Motor neuron (in vitro differentiated cells): Measurements from ENCODE around the gene SLC37A2. TPM values are rescaled to one million over a fixed set of nuclear protein-coding genes. Genes with fewer than 3 reads are reported as not detected.

Experiments used
- ATAC-seq, 8 experiments: fragments of 200-7000 bp; cut with Tn5 transposase; replicated peaks in 6 of 8; 2 replicates each; pipeline ENCODE4 v1.8.0; 2021; ENCODE audit warnings: mild to moderate bottlenecking in 8 of 8, moderate library complexity in 8 of 8
- H3K27ac ChIP-seq, 2 donors: fragments of 250-450 bp; sonication (Bioruptor Pico); 2 replicates each; pipeline ENCODE4 v1.9.0; 2021; ENCODE audit warnings: antibody characterized with exemption in 2 of 2, mild to moderate bottlenecking in 2 of 2, moderate library complexity in 1 of 2
- H3K4me1 ChIP-seq, 2 donors: fragments of 250-450 bp; sonication (Bioruptor Pico); replicated peaks in 1 of 2; 2 replicates each; pipeline ENCODE4 v1.6.1; 2021; ENCODE audit warnings: antibody characterized with exemption in 2 of 2, mild to moderate bottlenecking in 2 of 2, moderate library complexity in 1 of 2
- H3K4me3 ChIP-seq, 5 donors: fragments of 250-450 bp; sonication (Bioruptor Pico); 2 replicates each; pipeline ENCODE4 v1.9.0; 2021; ENCODE audit warnings: antibody characterized with exemption in 5 of 5, mild to moderate bottlenecking in 5 of 5, moderate library complexity in 4 of 5
- WGBS, 10 experiments: fragments of 450-650 bp; shearing (Covaris generic); methylation state at CpG; one replicate each; pipeline ENCODE4 v1.0.0; 2022; 5-methylcytosine and 5-hydroxymethylcytosine counted together
- in situ Hi-C, 9 experiments: fragments of 400-800 bp; cut with MboI; loops; one replicate each; pipeline ENCODE4 v1.15.0; 2021; ENCODE audit warnings: low sequenced_read_pairs in 9 of 9, low pct_unique_long_range_greater_than_20kb in 2 of 9; ENCODE audit not compliant: unreplicated experiment in 9 of 9
- total RNA-seq, 8 experiments: library from RNA; unstranded; fragments of 300-600 nt; gene quantifications; 2 replicates each; pipeline versions ENCODE4 v1.2.3 to v1.2.4, GENCODE V29; 2022

The SLC37A2 gene
- total RNA-seq, 8 experiments from 2014 or later: 0.46 to 3.2 (median 0.75) TPM

DNA sequence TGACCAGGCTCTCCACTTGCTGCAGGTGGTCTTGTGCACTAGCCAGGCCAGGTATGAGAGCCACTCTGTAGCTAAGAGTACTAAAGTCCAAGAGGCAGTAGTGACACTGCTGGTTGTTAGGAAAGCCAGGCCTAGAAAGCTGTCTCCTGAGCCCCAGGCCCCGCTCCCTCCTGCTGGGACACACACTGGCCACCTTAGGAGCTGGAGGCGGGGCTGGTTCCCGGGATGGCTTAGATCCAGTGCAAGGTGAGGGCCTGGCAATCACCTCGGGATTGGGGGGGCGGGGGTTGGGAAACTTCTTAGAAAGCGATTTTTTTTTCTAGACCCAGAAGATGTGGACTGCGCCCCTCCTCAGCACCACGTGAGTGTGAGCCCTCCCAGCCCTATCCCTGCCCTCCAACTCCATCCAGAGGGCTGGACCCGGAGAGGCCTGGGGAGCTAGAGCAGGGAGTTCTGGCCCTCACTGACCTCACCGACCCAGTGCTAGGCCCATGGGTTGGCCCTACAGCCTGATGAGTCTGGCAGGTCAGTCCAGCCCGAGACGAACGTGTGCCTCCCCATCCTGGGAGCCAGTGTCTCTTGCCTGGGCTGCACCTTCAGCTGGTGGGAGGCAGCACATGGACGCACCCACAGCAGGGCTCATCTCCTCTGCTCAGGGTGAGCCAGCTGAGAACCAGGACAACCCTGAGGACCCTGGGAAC lies 18.1 kb downstream of the SLC37A2 start:
- Histone ChIP-seq H3K4me3 (no peak overlapping the region), H3K27ac (no peak overlapping the region), H3K4me1 (peaks cover 0 to 6% of the 10 kb centered on the region in 2 donors)
- ATAC-seq: no peak
- 60 to 100% methylated on average over 1 of the region's 14 CpGs; no CpG with 5 or more reads in 8 of the 10 experiments for WGBS, 10 experiments
- in situ Hi-C loops: loop anchor here in 1 of 9 experiments (25.0 kb wide), 1 partner anchor 256 kb away; no protein-coding TSS in a partner anchor

DNA sequence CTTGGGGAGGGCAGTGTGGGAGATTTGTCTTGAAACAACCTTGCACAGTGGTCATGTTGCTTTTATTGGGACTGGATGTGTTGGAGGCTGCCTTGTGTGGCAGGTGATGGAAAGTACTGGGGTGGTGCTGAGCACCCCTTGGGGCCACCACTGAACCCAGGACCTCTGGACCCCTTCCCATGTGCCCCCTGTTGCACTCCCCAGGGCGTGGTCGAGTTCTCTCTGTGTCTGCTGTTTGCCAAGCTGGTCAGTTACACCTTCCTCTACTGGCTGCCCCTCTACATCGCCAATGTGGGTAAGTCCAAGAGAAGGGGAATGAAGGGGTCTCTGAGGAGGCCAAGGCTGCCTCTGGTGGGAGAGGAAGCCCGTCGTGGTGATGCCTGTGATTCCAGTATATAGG lies 18.9 kb downstream of the SLC37A2 start:
- in situ Hi-C loops: loop anchor here in 1 of 9 experiments (25.0 kb wide), 1 partner anchor 255 kb away; no protein-coding TSS in a partner anchor
- Histone ChIP-seq H3K4me1 (peaks cover 0 to 6% of the 10 kb centered on the region in 2 donors), H3K4me3 (no peak overlapping the region), H3K27ac (no peak overlapping the region)
- WGBS, 10 experiments: 70 to 89% methylated on average over 2 to 5 of the region's 5 CpGs; no CpG with 5 or more reads in 8 of the 10 experiments
- ATAC-seq: no peak

DNA sequence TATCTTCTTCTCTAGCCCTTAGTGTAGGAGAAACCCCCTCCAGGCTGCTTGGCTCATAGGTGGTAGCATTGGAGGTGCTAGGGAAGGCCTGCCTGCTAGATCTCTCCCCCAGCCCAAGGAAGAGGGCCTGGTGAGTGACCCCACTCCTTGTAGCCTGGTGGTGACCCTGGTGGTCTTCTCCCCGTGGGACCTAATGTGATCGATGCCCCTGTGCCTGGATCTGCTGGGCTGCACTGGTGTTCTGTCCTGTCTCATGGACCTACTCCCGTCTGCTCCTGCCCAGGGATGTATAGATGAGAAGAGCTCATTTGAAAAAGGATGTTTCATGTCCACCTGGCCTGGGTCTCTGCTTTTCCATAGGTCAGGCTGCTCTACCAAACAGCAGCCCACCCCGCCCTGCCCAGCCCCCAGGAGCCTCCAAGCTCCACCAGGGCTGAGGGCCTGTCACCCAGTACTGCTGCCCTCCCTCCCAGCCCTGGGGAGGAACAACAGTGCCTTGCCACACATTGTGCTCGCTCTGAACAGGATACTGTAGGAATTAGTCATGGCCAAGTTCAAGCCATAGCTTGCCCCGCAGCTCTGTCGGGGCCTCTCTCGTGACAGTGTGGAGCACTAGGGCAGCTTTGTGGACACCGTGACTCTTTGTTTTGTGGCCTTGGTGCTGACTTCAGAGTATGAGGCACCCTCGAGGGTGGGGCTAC lies 19.7 kb downstream of the SLC37A2 start:
- peak in 7 of 8 experiments; percentile 86 to 97 (median 93) for ATAC-seq
- no peak overlapping the region for H3K4me3 ChIP-seq
- in situ Hi-C loops: loop anchor here in 1 of 9 experiments (25.0 kb wide), 1 partner anchor 255 kb away; no protein-coding TSS in a partner anchor

DNA sequence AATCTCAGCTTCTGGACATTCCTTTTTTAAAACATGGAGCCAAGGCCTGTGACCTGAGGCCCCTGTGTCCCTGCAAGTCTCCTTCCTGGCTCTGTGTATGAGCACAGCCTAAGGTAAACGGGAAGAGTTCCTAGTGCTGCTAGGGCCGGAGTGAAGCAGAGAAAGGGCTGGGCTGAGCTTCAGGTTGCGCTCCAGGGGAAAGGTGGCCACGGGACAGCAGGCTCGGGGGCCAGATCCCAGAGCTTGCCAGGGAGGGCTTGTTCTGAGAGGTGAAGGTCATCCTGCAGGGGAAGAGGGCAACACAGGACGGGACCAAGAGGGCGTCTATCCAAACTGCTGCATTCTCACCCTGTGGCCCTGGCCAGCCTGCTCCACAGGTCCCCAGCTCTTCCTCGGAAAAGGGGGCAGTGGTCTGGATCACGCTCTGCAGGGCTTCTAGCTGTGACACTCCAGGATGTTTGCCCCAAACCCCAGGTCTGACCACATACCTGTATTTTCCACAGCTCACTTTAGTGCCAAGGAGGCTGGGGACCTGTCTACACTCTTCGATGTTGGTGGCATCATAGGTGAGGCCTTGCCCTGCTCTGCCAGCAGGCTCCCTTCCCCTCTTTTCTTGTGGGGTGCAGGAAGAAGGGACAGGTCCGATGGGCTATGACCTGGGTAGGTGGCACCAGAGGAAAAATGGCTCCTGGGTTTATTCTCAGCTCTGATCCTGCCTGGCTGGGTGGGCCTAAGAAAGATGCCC lies 20.4 kb downstream of the SLC37A2 start:
- in situ Hi-C loops: loop anchor here in 1 of 9 experiments (25.0 kb wide), 1 partner anchor 254 kb away; no protein-coding TSS in a partner anchor
- Histone ChIP-seq H3K4me3 (no peak overlapping the region), H3K4me1 (peaks cover 0 to 6% of the 10 kb centered on the region in 2 donors), H3K27ac (no peak overlapping the region)
- no peak for ATAC-seq
- 60 to 100% (median 72%) methylated on average over 1 to 8 of the region's 11 CpGs; no CpG with 5 or more reads in 4 of the 10 experiments for WGBS, 10 experiments

More for the DNA sequence above, 19.7 kb downstream of the SLC37A2 start:
- Histone ChIP-seq H3K4me1 (peaks cover 0 to 6% of the 10 kb centered on the region in 2 donors), H3K27ac (no peak overlapping the region)
- 0 to 67% (median 52%) methylated on average over 1 to 5 of the region's 10 CpGs; no CpG with 5 or more reads in 6 of the 10 experiments for WGBS, 10 experiments

DNA sequence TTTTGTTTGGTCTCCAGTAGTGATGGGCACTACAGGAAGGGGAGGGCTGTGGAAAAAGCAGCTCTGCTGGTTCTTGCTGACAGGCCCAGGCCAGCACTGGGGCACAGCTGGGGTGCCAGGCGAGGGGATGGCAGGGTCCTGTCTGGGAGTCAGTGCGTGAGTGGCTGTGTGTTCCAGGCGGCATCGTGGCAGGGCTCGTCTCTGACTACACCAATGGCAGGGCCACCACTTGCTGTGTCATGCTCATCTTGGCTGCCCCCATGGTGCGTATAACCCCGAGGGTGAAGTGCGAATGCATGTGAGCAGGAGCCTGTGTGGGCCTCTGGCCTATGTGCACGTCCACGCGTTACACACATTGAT lies 20.9 kb downstream of the SLC37A2 start:
- no peak for ATAC-seq
- WGBS, 10 experiments: 60 to 100% (median 84%) methylated on average over 1 to 4 of the region's 11 CpGs; no CpG with 5 or more reads in 3 of the 10 experiments
- H3K4me1 ChIP-seq: peaks cover 0 to 6% of the 10 kb centered on the region in 2 donors
- H3K4me3 ChIP-seq: no peak overlapping the region
- in situ Hi-C loops: loop anchor here in 1 of 9 experiments (25.0 kb wide), 1 partner anchor 253 kb away; no protein-coding TSS in a partner anchor
- no peak overlapping the region for H3K27ac ChIP-seq

DNA sequence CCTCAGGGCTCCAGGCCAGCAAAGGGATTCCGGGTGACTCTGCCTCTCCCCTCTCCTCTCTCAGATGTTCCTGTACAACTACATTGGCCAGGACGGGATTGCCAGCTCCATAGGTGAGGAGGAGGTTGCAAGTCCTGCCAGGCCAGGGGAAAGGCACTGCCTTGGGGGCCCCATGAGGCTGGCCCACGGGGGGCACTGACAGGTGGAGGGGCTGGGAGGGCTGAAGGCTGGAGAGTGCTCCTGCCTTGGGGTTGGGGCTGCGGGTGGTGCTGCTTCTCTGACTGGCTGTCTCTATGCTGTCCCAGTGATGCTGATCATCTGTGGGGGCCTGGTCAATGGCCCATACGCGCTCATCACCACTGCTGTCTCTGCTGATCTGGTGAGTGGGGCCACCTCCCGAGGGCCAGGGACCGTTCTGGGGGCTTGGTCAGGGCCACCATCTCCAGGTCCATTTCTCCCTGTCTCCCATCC lies 21.7 kb downstream of the SLC37A2 start:
- ATAC-seq: no peak
- peaks cover 0 to 6% of the 10 kb centered on the region in 2 donors for H3K4me1 ChIP-seq

DNA sequence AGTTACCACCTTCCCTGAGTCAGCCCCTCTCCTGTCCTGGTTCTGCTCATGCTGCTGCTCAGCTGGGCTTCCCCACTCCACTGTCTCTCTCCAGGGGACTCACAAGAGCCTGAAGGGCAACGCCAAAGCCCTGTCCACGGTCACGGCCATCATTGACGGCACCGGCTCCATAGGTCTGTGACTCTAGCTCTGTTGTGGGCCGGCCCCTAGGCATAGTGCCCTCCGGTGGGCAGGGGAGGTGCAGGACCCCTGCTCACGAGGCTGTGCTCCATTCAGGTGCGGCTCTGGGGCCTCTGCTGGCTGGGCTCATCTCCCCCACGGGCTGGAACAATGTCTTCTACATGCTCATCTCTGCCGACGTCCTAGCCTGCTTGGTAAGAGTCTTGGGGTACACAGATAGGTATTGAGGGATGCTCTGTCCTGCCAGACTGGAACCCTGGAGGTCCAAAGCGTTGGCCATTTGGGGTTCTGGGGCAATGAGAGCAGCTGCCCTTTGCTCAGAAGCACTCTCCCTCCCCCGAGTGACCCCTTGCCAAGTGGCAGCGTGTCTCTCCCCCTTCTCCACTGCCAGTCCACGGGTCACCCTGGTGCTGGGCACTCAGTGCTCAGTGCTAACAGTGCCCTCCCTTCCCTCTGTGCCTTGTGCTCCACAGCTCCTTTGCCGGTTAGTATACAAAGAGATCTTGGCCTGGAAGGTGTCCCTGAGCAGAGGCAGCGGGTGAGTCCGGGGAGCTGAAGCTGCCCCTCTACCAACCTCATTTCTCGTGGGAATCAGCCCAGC lies 22.4 kb downstream of the SLC37A2 start:
- ATAC-seq: no peak
- in situ Hi-C loops: loop anchor here in 1 of 9 experiments (25.0 kb wide), 1 partner anchor 252 kb away; no protein-coding TSS in a partner anchor
- 88 to 100% (median 94%) methylated on average over 1 to 16 of the region's 20 CpGs; no CpG with 5 or more reads in 2 of the 10 experiments for WGBS, 10 experiments

More for the DNA sequence above, 21.7 kb downstream of the SLC37A2 start:
- in situ Hi-C loops: loop anchor here in 1 of 9 experiments (25.0 kb wide), 1 partner anchor 253 kb away; no protein-coding TSS in a partner anchor
- H3K4me3 ChIP-seq: no peak overlapping the region
- 33 to 100% (median 100%) methylated on average over 1 to 2 of the region's 8 CpGs; no CpG with 5 or more reads in 5 of the 10 experiments for WGBS, 10 experiments
- H3K27ac ChIP-seq: no peak overlapping the region

DNA sequence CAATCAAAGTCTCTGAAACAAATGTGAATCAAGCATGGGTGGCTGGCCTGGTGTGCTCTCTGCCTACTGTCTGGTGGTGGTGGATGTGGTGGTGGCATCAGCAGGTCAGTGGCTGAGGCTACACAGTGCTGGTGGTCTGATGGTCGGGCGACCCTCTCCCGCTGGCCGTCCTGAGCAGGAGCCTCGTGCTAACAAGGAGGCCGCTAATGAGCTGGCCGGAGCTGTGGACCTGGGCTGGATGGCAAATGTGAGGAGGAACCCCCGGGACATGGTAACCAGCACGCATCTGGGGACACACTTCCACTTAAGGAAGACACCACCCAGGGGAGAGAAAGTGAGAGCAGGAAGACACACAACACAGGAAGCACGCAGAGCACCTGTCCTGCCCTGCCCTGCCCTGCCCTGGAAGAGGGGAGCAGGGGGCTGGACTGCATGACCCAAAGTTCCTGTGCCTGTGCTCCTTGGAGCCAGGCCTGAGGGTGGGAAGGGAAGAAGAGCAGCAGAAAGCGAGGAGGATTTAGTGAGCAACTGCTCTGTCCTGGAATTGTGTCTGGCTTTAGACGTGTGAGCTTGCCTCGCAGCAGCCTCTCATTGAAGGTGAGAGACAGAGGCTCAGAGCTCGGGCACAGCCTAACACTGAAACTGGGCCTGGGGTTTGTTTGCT lies 23.7 kb downstream of the SLC37A2 start:
- in situ Hi-C loops: loop anchor here in 1 of 9 experiments (25.0 kb wide), 1 partner anchor 251 kb away; no protein-coding TSS in a partner anchor
- ATAC-seq: no peak
- H3K27ac ChIP-seq: no peak overlapping the region
- peaks cover 5 to 11% of the 10 kb centered on the region in 2 donors for H3K4me1 ChIP-seq
- H3K4me3 ChIP-seq: no peak overlapping the region
- 33 to 96% (median 60%) methylated on average over 1 to 8 of the region's 14 CpGs; no CpG with 5 or more reads in 5 of the 10 experiments for whole genome bisulfite sequencing, 10 experiments

More for the DNA sequence above, 22.4 kb downstream of the SLC37A2 start:
- Histone ChIP-seq H3K4me3 (no peak overlapping the region), H3K4me1 (peaks cover 0 to 6% of the 10 kb centered on the region in 2 donors), H3K27ac (no peak overlapping the region)

DNA sequence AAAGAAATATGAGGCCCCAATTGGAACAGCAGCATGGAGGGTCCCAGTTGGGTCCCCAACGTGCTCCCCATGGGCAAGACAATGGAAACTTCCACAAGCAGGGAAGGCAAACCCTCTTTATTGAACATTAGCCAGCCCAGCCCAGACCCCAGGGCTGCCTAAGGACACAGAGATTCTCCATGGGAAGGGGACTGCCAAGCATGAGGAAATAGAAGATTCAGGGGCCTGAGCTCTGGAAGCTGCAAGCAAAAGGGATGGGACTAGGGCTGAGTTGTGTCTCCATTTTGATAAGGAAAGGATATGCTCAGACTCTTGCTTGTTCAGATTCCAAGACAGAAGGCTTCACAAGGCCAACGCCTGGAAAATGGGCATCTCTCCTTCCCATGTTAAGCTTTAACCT lies 25.0 kb downstream of the SLC37A2 start:
- no peak for ATAC-seq
- no peak overlapping the region for H3K4me3 ChIP-seq
- 57 to 100% (median 80%) methylated on average over 1 to 2 of the region's 2 CpGs; no CpG with 5 or more reads in 4 of the 10 experiments for WGBS, 10 experiments
- H3K27ac ChIP-seq: no peak overlapping the region
- in situ Hi-C loops: loop anchor here in 1 of 9 experiments (25.0 kb wide), 1 partner anchor 249 kb away; no protein-coding TSS in a partner anchor
- peaks cover 12 to 16% of the 10 kb centered on the region in 2 donors for H3K4me1 ChIP-seq

DNA sequence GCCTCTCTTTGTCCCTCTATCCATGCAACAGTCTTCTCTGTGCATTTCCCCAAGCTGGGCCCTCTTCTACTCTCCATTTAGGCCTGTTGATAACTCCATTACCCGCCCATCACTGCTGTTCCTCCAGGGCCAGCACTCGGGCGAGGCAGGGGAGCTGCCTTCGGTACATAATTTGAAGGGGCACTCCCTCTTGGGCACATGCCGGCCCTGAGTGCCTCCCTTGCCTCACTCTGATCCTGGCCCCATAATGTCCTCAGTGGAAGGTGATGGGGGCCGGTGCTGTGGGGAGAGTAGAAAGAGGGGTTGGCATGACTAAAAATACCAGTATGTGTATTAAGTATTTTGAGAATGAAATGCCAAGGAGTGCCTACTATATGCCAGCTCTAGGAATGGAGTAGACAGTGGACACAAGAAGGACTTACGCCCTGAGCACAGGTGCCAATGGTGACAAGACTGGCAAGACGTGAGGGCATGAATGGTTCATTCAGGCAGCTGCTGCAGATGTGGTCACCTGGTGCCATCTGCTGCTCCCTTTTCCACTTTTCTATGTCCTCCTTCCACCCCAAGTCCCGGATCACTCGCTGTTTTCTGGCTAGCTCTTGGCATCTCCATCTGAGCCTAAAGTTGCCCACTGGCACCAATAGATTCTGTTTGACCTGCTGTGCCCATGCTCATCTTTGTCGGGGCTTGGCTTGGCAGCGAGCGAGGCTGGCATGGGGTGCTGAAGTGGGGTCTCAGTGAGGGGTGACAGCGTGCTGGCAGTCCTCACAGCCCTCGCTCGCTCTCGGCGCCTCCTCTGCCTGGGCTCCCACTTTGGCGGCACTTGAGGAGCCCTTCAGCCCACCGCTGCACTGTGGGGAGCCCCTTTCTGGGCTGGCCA lies 25.7 kb downstream of the SLC37A2 start:
- H3K4me3 ChIP-seq: no peak overlapping the region
- H3K4me1 ChIP-seq: peaks cover 12 to 15% of the 10 kb centered on the region in 2 donors
- ATAC-seq: no peak
- in situ Hi-C loops: loop anchor here in 1 of 9 experiments (25.0 kb wide), 1 partner anchor 248 kb away; no protein-coding TSS in a partner anchor
- H3K27ac ChIP-seq: no peak overlapping the region
- WGBS, 10 experiments: 70 to 100% (median 89%) methylated on average over 2 to 12 of the region's 20 CpGs; no CpG with 5 or more reads in 5 of the 10 experiments
